Measurements from ENCODE around the gene RAPGEF1. TPM values are rescaled to one million over a fixed set of nuclear protein-coding genes. Genes with fewer than 3 reads are reported as not detected.
A peak's percentile ranks its signal among the peaks of the same experiment; 100 is the strongest.

RAPGEF1 gene
- total and polyA plus RNA-seq, 8 donors: 17.1 to 62.6 (median 44.8) TPM

GRCh38 chr9:131629825-131630204 is 110.1 kb downstream of the RAPGEF1 start:
- no peaks in the 10 kb centered on the region for H3K36me3 ChIP-seq
- no peaks in the 10 kb centered on the region for H3K9me3 ChIP-seq
- ATAC-seq (no peak), FAIRE-seq (no peak), DNase-seq (no peak)
- peak overlapping the region in 2 of 4 donors; percentile 61 to 75 for H3K27ac ChIP-seq
- no peak for TF ChIP-seq CTCF (IDR thresholded peaks at IDR 0.05)
- H3K4me3 ChIP-seq: no peak overlapping the region
- peaks cover 42 to 58% (median 44%) of the 10 kb centered on the region in 3 donors for H3K4me1 ChIP-seq
- intact Hi-C loops (cut with DNase I): no loop called here
- 94 to 96% methylated on average over 4 of the region's 4 CpGs for WGBS, 2 donors
- H3K27me3 ChIP-seq: no peaks in the 10 kb centered on the region

- DNase-seq (no peak), FAIRE-seq (no peak), ATAC-seq (no peak)
- Histone ChIP-seq H3K9me3 (no peaks in the 10 kb centered on the region), H3K36me3 (no peaks in the 10 kb centered on the region), H3K4me3 (no peak overlapping the region), H3K4me1 (peaks cover 38 to 56% (median 44%) of the 10 kb centered on the region in 3 donors), H3K27me3 (no peaks in the 10 kb centered on the region), H3K27ac (peak overlapping the region in 3 of 4 donors; percentile 18 to 96 (median 87))
- WGBS, 2 donors: 91 to 92% methylated on average over 4 of the region's 4 CpGs
- TF ChIP-seq CTCF (IDR thresholded peaks at IDR 0.05): no peak
- intact Hi-C loops (cut with DNase I): no loop called here
These were observed 110.7 kb downstream of the RAPGEF1 start for GRCh38 chr9:131629226-131629500.

- no peaks in the 10 kb centered on the region for H3K9me3 ChIP-seq
These were observed 111.2 kb downstream of the RAPGEF1 start for GRCh38 chr9:131628459-131629225.

GRCh38 chr9:131627648-131628458 is 112.0 kb downstream of the RAPGEF1 start:
- no peaks in the 10 kb centered on the region for H3K9me3 ChIP-seq
- H3K36me3 ChIP-seq: peaks cover 0 to 3% (median 0%) of the 10 kb centered on the region in 3 donors
- no peaks in the 10 kb centered on the region for H3K27me3 ChIP-seq
- ATAC-seq: peak; percentile 81 to 88 (median 86)
- H3K4me1 ChIP-seq: peaks cover 26 to 49% (median 31%) of the 10 kb centered on the region in 3 donors
- 33 to 35% methylated on average over 21 of the region's 21 CpGs for WGBS, 2 donors
- H3K4me3 ChIP-seq: peak overlapping the region in 3 of 4 donors; percentile 5 to 31 (median 31)
- TF ChIP-seq CTCF (IDR thresholded peaks at IDR 0.05): no peak
- intact Hi-C loops (cut with DNase I): no loop called here
- H3K27ac ChIP-seq: peak overlapping the region; percentile 79 to 96 (median 88)
- FAIRE-seq: no peak
- peak; percentile 85 to 98 (median 97) for DNase-seq

More at GRCh38 chr9:131628459-131629225, 111.2 kb downstream of the RAPGEF1 start:
- Histone ChIP-seq H3K27ac (peak overlapping the region; percentile 47 to 96 (median 83)), H3K4me3 (no peak overlapping the region), H3K36me3 (no peaks in the 10 kb centered on the region), H3K4me1 (peaks cover 34 to 57% (median 39%) of the 10 kb centered on the region in 3 donors), H3K27me3 (no peaks in the 10 kb centered on the region)
- DNase-seq (no peak), ATAC-seq (no peak), FAIRE-seq (no peak)
- 83 to 90% methylated on average over 19 of the region's 19 CpGs for WGBS, 2 donors
- intact Hi-C loops (cut with DNase I): no loop called here
- no peak for TF ChIP-seq CTCF (IDR thresholded peaks at IDR 0.05)
